ENCODE data around the gene STXBP2. TPM values are rescaled to one million over a fixed set of nuclear protein-coding genes. Genes with fewer than 3 reads are reported as not detected.
A peak's percentile ranks its signal among the peaks of the same experiment; 100 is the strongest.

The STXBP2 gene
- total and polyA plus RNA-seq, 7 donors, result 0.55 to 4.5 (median 2.7) TPM

GRCh38 chr19:7676376-7676775 is 39.5 kb downstream of the STXBP2 start:
- Histone ChIP-seq H3K4me3 (no peak overlapping the region), H3K4me1 (no peaks in the 10 kb centered on the region), H3K27ac (no peak overlapping the region), H3K9me3 (no peaks in the 10 kb centered on the region), H3K36me3 (ENCODE audit: insufficient read depth in 1 of 2, low read depth in 1 of 2) (no peaks in the 10 kb centered on the region), H3K27me3 (ENCODE audit: insufficient read depth in 3 of 3, low read length in 2 of 3) (peaks cover 0 to 32% (median 3%) of the 10 kb centered on the region in 3 donors)
- intact Hi-C loops (cut with DNase I), result loop anchor here in 1 of 2 donors (5.0 kb wide), 1 partner anchor 109 kb away; no protein-coding TSS in a partner anchor
- ATAC-seq (no peak), DNase-seq (no peak)
- TF ChIP-seq, protein P1, sequence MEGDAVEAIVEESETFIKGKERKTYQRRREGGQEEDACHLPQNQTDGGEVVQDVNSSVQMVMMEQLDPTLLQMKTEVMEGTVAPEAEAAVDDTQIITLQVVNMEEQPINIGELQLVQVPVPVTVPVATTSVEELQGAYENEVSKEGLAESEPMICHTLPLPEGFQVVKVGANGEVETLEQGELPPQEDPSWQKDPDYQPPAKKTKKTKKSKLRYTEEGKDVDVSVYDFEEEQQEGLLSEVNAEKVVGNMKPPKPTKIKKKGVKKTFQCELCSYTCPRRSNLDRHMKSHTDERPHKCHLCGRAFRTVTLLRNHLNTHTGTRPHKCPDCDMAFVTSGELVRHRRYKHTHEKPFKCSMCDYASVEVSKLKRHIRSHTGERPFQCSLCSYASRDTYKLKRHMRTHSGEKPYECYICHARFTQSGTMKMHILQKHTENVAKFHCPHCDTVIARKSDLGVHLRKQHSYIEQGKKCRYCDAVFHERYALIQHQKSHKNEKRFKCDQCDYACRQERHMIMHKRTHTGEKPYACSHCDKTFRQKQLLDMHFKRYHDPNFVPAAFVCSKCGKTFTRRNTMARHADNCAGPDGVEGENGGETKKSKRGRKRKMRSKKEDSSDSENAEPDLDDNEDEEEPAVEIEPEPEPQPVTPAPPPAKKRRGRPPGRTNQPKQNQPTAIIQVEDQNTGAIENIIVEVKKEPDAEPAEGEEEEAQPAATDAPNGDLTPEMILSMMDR (IDR thresholded peaks at IDR 0.05), result no peak
- WGBS, 3 donors, result 36 to 37% (median 37%) methylated on average over 7 of the region's 7 CpGs

GRCh38 chr19:7676854-7677253 is 39.9 kb downstream of the STXBP2 start, which contains the start of gene MCEMP1:
Gene MCEMP1 (plus strand): TSS chr19:7677090. CDS start chr19:7677121, 31 bp downstream.
- WGBS, 3 donors, result 27 to 41% (median 36%) methylated on average over 10 of the region's 10 CpGs
- intact Hi-C loops (cut with DNase I), result loop anchor here in 1 of 2 donors (5.0 kb wide), 1 partner anchor 110 kb away; no protein-coding TSS in a partner anchor
- DNase-seq, result no peak
- Histone ChIP-seq H3K9me3 (no peaks in the 10 kb centered on the region), H3K36me3 (ENCODE audit: insufficient read depth in 1 of 2, low read depth in 1 of 2) (no peaks in the 10 kb centered on the region), H3K27ac (no peak within 1 kb of the TSS), H3K4me1 (no peaks in the 10 kb centered on the region), H3K4me3 (no peak within 1 kb of the TSS), H3K27me3 (ENCODE audit: insufficient read depth in 3 of 3, low read length in 2 of 3) (peaks cover 0 to 27% (median 2%) of the 10 kb centered on the region in 3 donors)
- TF ChIP-seq, protein P1 (IDR thresholded peaks at IDR 0.05), result no peak
- ATAC-seq, result no peak

DNA sequence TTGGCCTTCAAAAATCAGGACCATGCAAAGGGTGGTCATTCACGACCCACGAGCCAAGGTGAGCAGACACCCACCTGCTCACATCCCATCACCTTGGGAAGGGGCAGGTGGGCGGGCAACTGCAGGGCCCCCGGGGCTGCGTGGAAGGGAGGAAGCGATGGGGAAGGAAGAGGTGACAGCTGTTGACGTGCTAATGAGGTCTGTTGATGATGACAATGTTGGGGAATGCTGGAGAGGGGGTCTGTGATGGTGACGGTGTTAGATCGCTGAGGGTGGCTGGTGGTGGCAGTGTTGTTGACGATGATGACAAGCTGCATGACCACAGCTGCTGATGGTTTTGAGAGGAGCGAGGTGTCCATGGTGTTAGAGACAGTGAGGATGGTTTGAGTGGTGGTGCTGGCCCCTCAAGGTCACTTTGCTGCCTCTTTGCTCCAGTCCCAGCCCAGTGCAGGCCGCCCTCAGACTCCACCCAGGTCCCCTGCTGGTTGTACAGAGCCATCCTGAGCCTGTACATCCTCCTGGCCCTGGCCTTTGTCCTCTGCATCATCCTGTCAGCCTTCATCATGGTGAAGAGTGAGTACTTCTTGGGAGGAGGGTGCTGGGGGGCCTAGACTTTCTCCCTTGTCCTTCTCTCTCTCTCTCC is 40.9 kb downstream of the STXBP2 start:
- Histone ChIP-seq H3K27ac (no peak overlapping the region), H3K4me3 (no peak overlapping the region), H3K4me1 (no peaks in the 10 kb centered on the region), H3K9me3 (no peaks in the 10 kb centered on the region), H3K27me3 (ENCODE audit: insufficient read depth in 3 of 3, low read length in 2 of 3) (peaks cover 0 to 18% (median 0%) of the 10 kb centered on the region in 3 donors), H3K36me3 (ENCODE audit: insufficient read depth in 1 of 2, low read depth in 1 of 2) (peaks cover 0 to 6% of the 10 kb centered on the region in 2 donors)
- intact Hi-C loops (cut with DNase I), result loop anchor here in 1 of 2 donors (5.0 kb wide), 1 partner anchor 110 kb away; no protein-coding TSS in a partner anchor
- TF ChIP-seq, protein P1 (IDR thresholded peaks at IDR 0.05), result no peak
- ATAC-seq, result no peak
- 37 to 44% (median 43%) methylated on average over 12 of the region's 12 CpGs for WGBS, 3 donors
- no peak for DNase-seq

DNA sequence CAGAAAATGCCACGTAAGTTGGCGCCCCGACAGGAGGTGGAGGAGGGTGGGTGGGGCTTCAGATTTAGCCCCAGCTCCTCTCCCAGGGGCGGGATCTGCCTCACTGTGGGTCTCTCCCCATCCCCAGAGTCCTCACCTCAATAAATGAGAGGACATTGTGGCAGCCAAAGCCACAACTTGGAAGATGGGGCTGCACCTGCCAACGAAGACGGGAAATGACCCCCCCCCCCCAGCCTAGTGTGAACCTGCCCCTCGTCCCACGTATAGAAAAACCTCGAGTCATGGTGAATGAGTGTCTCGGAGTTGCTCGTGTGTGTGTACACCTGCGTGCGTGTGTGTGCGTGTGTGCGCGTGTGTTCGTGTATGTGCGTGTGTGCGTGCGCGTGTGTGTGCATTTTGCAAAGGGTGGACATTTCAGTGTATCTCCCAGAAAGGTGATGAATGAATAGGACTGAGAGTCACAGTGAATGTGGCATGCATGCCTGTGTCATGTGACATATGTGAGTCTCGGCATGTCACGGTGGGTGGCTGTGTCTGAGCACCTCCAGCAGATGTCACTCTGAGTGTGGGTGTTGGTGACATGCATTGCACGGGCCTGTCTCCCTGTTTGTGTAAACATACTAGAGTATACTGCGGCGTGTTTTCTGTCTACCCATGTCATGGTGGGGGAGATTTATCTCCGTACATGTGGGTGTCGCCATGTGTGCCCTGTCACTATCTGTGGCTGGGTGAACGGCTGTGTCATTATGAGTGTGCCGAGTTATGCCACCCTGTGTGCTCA is 42.3 kb downstream of the STXBP2 start:
- TF ChIP-seq, protein P1 (IDR thresholded peaks at IDR 0.05), result no peak
- no peak overlapping the region for H3K27ac ChIP-seq
- WGBS, 3 donors, result 49 to 61% (median 55%) methylated on average over 30 of the region's 30 CpGs
- DNase-seq (peak in 1 of 2 donors; percentile 64), ATAC-seq (peak in 2 of 4 donors; percentile 24 to 29)
- intact Hi-C loops (cut with DNase I), result loop anchor here in 1 of 2 donors (5.0 kb wide), 1 partner anchor 112 kb away; no protein-coding TSS in a partner anchor
- no peaks in the 10 kb centered on the region for H3K9me3 ChIP-seq
- H3K4me1 ChIP-seq, result no peaks in the 10 kb centered on the region
- H3K4me3 ChIP-seq, result no peak overlapping the region
- peaks cover 0 to 14% (median 0%) of the 10 kb centered on the region in 3 donors for H3K27me3 ChIP-seq (ENCODE audit: insufficient read depth in 3 of 3, low read length in 2 of 3)
- H3K36me3 ChIP-seq (ENCODE audit: insufficient read depth in 1 of 2, low read depth in 1 of 2), result peaks cover 0 to 20% of the 10 kb centered on the region in 2 donors
